Liver (tissue), 9 donors: ENCODE measurements around the gene PAIP2. TPM values are rescaled to one million over a fixed set of nuclear protein-coding genes. Genes with fewer than 3 reads are reported as not detected.

Experiments used
- DNase-seq: peaks from one replicate; pipeline ENCODE4 v3.0.0-alpha.2; 2017; ENCODE audit warnings: low spot score
- H3K27ac ChIP-seq, 2 donors: one replicate each; pipeline ENCODE4 v1.7.0; 2013; ENCODE audit warnings: inconsistent platforms in 2 of 2, low read length in 2 of 2, control low read depth in 1 of 2, low read depth in 1 of 2, mild to moderate bottlenecking in 1 of 2
- H3K27me3 ChIP-seq, 4 donors: one replicate each; pipeline versions ENCODE4 v1.6.1 to v1.7.0; 2013; ENCODE audit warnings: low read length in 3 of 4, inconsistent platforms in 1 of 4, mild to moderate bottlenecking in 1 of 4, moderate library complexity in 1 of 4; ENCODE audit not compliant: control insufficient read depth in 4 of 4, insufficient read depth in 4 of 4
- H3K36me3 ChIP-seq, 4 donors: one replicate each; pipeline versions ENCODE4 v1.6.1 to v1.7.0; 2013; ENCODE audit warnings: low read length in 3 of 4, mild to moderate bottlenecking in 3 of 4, low read depth in 1 of 4, moderate library complexity in 1 of 4; ENCODE audit not compliant: control insufficient read depth in 4 of 4, insufficient read depth in 3 of 4
- H3K4me1 ChIP-seq, 4 donors: one replicate each; pipeline versions ENCODE4 v1.6.1 to v1.7.0; 2013; ENCODE audit warnings: low read length in 3 of 4, mild to moderate bottlenecking in 3 of 4, moderate library complexity in 1 of 4; ENCODE audit not compliant: control insufficient read depth in 4 of 4, insufficient read depth in 4 of 4
- H3K4me3 ChIP-seq, 3 donors: one replicate each; pipeline versions ENCODE4 v1.6.1 to v1.7.0; 2013; ENCODE audit warnings: low read length in 3 of 3, control low read depth in 1 of 3, low read depth in 1 of 3, mild to moderate bottlenecking in 1 of 3
- H3K9ac ChIP-seq, 2 donors: one replicate each; pipeline ENCODE4 v1.7.0; 2013; ENCODE audit warnings: low read length in 2 of 2, mild to moderate bottlenecking in 2 of 2, moderate library complexity in 2 of 2, control low read depth in 1 of 2, low read depth in 1 of 2
- H3K9me3 ChIP-seq, 4 donors: one replicate each; pipeline versions ENCODE4 v1.6.1 to v1.7.0; 2013; ENCODE audit warnings: low read length in 3 of 4; ENCODE audit not compliant: control insufficient read depth in 4 of 4
- ATF3 ChIP-seq: IDR thresholded peaks from 2 replicates; pipeline ENCODE4 v1.6.1; 2016; ENCODE audit warnings: antibody characterized with exemption
- CTCF ChIP-seq: fragments of 150-350 bp; IDR thresholded peaks from 2 replicates; pipeline ENCODE4 v1.5.1; 2017; ENCODE audit warnings: improper control_type of control experiment, low read depth, low read length; ENCODE audit not compliant: missing input control
- EGR1 ChIP-seq, 2 donors: IDR thresholded peaks; 2 replicates each; pipeline ENCODE4 v1.6.1; 2016 to 2018; ENCODE audit warnings: antibody characterized with exemption in 2 of 2, low read depth in 2 of 2
- FOXA2 ChIP-seq: IDR thresholded peaks from 2 replicates; pipeline ENCODE4 v1.6.1; 2016; ENCODE audit warnings: antibody characterized with exemption
- GABPA ChIP-seq, 2 donors: IDR thresholded peaks in 1 of 2; conservative IDR thresholded peaks in 1 of 2; 2 replicates each; pipeline ENCODE4 v1.6.1; 2016; ENCODE audit warnings: antibody characterized with exemption in 2 of 2, mild to moderate bottlenecking in 1 of 2, moderate library complexity in 1 of 2
- HNF4A ChIP-seq, 2 donors: conservative IDR thresholded peaks; 2 replicates each; pipeline ENCODE4 v1.6.1; 2016; ENCODE audit warnings: antibody characterized with exemption in 2 of 2, mild to moderate bottlenecking in 2 of 2
- JUND ChIP-seq, 2 donors: IDR thresholded peaks; 2 replicates each; pipeline ENCODE4 v1.6.1; 2016; ENCODE audit warnings: antibody characterized with exemption in 2 of 2
- NR2F2 ChIP-seq: IDR thresholded peaks from 2 replicates; pipeline ENCODE4 v1.6.1; 2016; ENCODE audit warnings: antibody characterized with exemption
- RAD21 ChIP-seq, 2 donors: IDR thresholded peaks; 2 replicates each; pipeline ENCODE4 v1.6.1; 2016; ENCODE audit warnings: antibody characterized with exemption in 2 of 2, mild to moderate bottlenecking in 2 of 2
- REST ChIP-seq: IDR thresholded peaks from 2 replicates; pipeline ENCODE4 v1.6.1; 2016; ENCODE audit warnings: antibody characterized with exemption, mild to moderate bottlenecking
- RXRA ChIP-seq, 2 donors: IDR thresholded peaks; 2 replicates each; pipeline ENCODE4 v1.6.1; 2017 to 2018; ENCODE audit warnings: antibody characterized with exemption in 2 of 2, mild to moderate bottlenecking in 1 of 2
- SP1 ChIP-seq: IDR thresholded peaks from 2 replicates; pipeline ENCODE4 v1.6.1; 2018; ENCODE audit warnings: antibody characterized with exemption, mild to moderate bottlenecking
- TAF1 ChIP-seq: conservative IDR thresholded peaks from 2 replicates; pipeline ENCODE4 v1.6.1; 2016; ENCODE audit warnings: antibody characterized with exemption, mild to moderate bottlenecking
- YY1 ChIP-seq: IDR thresholded peaks from 2 replicates; pipeline ENCODE4 v1.6.1; 2016; ENCODE audit warnings: antibody characterized with exemption, mild to moderate bottlenecking
- WGBS: extraction: QIAGEN DNeasy Blood & Tissue Kit; methylation state at CpG from one replicate; pipeline ENCODE4 v1.1.7; 2013; 5-methylcytosine and 5-hydroxymethylcytosine counted together
- polyA plus RNA-seq, 2 donors: library from polyadenylated mRNA; stranded (reverse) in 1 of 2; unstranded in 1 of 2; fragments of 200-250 nt in 1 of 2; fragments of >200 nt in 1 of 2; fragmentation: Nextera tagmentation in 1 of 2; extraction: Ambion mirVana in 1 of 2; gene quantifications; one replicate each; pipeline versions ENCODE4 v1.2.1 to v1.2.3, GENCODE V29; 2013 to 2015
- total RNA-seq, 2 donors: library from RNA; depleted of rRNA; stranded (reverse); fragments of >200 nt; gene quantifications; one replicate each; pipeline ENCODE4 v1.2.3, GENCODE V29; 2014
- TF ChIP-seq, protein P1 (sequence below): IDR thresholded peaks from 2 replicates; pipeline ENCODE4 v1.6.1; 2016; ENCODE audit warnings: antibody characterized with exemption
- TF ChIP-seq, protein P2 (sequence below): IDR thresholded peaks from 2 replicates; pipeline ENCODE4 v1.6.1; 2016; ENCODE audit warnings: antibody characterized with exemption
- donor health status: healthy.
- donor health status: healthy.
- donor health status: healthy.
- donor health status: healthy.
- donor health status: healthy.

Gene PAIP2
- total and polyA plus RNA-seq, 4 donors = 41.5 to 63.2 (median 45.1) TPM

GRCh38 chr5:139415869-139416268 is 74.2 kb downstream of the PAIP2 start:
- Histone ChIP-seq H3K27ac (no peak overlapping the region), H3K9ac (no peak overlapping the region), H3K4me3 (no peak overlapping the region), H3K4me1 (peaks cover 0 to 3% (median 0%) of the 10 kb centered on the region in 4 donors), H3K9me3 (no peaks in the 10 kb centered on the region), H3K36me3 (no peaks in the 10 kb centered on the region), H3K27me3 (no peaks in the 10 kb centered on the region)
- DNase-seq = no peak
- TF ChIP-seq YY1 (no peak), NR2F2 (no peak), GABPA (IDR thresholded peaks at IDR 0.05 in 1 of 2, conservative IDR thresholded peaks at IDR 0.05 in 1 of 2) (no peak), HNF4A (conservative IDR thresholded peaks at IDR 0.05) (no peak), RAD21 (IDR thresholded peaks at IDR 0.05) (no peak), EGR1 (IDR thresholded peaks at IDR 0.05; ENCODE audit: low read depth in 2 of 2) (no peak), CTCF (no peak), SP1 (no peak), REST (no peak), ATF3 (no peak), TAF1 (no peak), RXRA (IDR thresholded peaks at IDR 0.05) (no peak)
- TF ChIP-seq, protein P1, sequence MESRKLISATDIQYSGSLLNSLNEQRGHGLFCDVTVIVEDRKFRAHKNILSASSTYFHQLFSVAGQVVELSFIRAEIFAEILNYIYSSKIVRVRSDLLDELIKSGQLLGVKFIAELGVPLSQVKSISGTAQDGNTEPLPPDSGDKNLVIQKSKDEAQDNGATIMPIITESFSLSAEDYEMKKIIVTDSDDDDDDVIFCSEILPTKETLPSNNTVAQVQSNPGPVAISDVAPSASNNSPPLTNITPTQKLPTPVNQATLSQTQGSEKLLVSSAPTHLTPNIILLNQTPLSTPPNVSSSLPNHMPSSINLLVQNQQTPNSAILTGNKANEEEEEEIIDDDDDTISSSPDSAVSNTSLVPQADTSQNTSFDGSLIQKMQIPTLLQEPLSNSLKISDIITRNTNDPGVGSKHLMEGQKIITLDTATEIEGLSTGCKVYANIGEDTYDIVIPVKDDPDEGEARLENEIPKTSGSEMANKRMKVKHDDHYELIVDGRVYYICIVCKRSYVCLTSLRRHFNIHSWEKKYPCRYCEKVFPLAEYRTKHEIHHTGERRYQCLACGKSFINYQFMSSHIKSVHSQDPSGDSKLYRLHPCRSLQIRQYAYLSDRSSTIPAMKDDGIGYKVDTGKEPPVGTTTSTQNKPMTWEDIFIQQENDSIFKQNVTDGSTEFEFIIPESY = no peak
- TF ChIP-seq, protein P2, sequence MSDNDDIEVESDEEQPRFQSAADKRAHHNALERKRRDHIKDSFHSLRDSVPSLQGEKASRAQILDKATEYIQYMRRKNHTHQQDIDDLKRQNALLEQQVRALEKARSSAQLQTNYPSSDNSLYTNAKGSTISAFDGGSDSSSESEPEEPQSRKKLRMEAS = no peak

- WGBS = 84% methylated on average over 9 of the region's 9 CpGs
- Histone ChIP-seq H3K4me3 (no peak overlapping the region), H3K4me1 (peaks cover 0 to 3% (median 0%) of the 10 kb centered on the region in 4 donors), H3K9ac (no peak overlapping the region), H3K9me3 (no peaks in the 10 kb centered on the region), H3K27ac (no peak overlapping the region), H3K36me3 (no peaks in the 10 kb centered on the region), H3K27me3 (no peaks in the 10 kb centered on the region)
- no peak for DNase-seq
- TF ChIP-seq RXRA (IDR thresholded peaks at IDR 0.05) = no peak
- no peak for TF ChIP-seq EGR1 (IDR thresholded peaks at IDR 0.05; ENCODE audit: low read depth in 2 of 2)
- TF ChIP-seq NR2F2 = no peak
- TF ChIP-seq HNF4A (conservative IDR thresholded peaks at IDR 0.05) = no peak
- TF ChIP-seq JUND (IDR thresholded peaks at IDR 0.05) = no peak
- TF ChIP-seq CTCF = no peak
- TF ChIP-seq FOXA2 = no peak
- TF ChIP-seq TAF1 = no peak
- TF ChIP-seq GABPA (IDR thresholded peaks at IDR 0.05 in 1 of 2, conservative IDR thresholded peaks at IDR 0.05 in 1 of 2) = no peak
- TF ChIP-seq, protein P1 = no peak
Observed at GRCh38 chr5:139416651-139417050, 75.0 kb downstream of the PAIP2 start.
